Neural progenitor cell (in vitro differentiated cells): Measurements from ENCODE around the gene SLC9C1. TPM values are rescaled to one million over a fixed set of nuclear protein-coding genes. Genes with fewer than 3 reads are reported as not detected.

Experiments used
- DNase-seq: peaks from one replicate; pipeline ENCODE4 v3.0.0-alpha.2; 2016; ENCODE audit warnings: low spot score
- H2AFZ ChIP-seq: fragments of 200-600 bp; sonication (generic); replicated peaks from 2 replicates; pipeline ENCODE4 v1.6.1; 2016; ENCODE audit warnings: antibody characterized with exemption
- H3F3A ChIP-seq: fragments of 200-600 bp; sonication (generic); 2 replicates; pipeline ENCODE4 v1.6.1; 2016; ENCODE audit warnings: antibody characterized with exemption, low read depth
- H3K27ac ChIP-seq: fragments of 200-600 bp; sonication (generic); 2 replicates; pipeline ENCODE4 v1.5.1; 2016; ENCODE audit warnings: mild to moderate bottlenecking
- H3K27me3 ChIP-seq: fragments of 200-600 bp; sonication (generic); 2 replicates; pipeline ENCODE4 v1.6.1; 2016; ENCODE audit warnings: mild to moderate bottlenecking, moderate library complexity
- H3K36me3 ChIP-seq: fragments of 200-600 bp; sonication (generic); 2 replicates; pipeline ENCODE4 v1.5.1; 2016
- H3K4me1 ChIP-seq: fragments of 200-600 bp; sonication (generic); 2 replicates; pipeline ENCODE4 v1.6.1; 2016; ENCODE audit warnings: mixed run types
- H3K4me2 ChIP-seq: fragments of 200-600 bp; sonication (generic); 2 replicates; pipeline ENCODE4 v1.6.1; 2016
- H3K4me3 ChIP-seq: fragments of 200-600 bp; sonication (generic); 2 replicates; pipeline ENCODE4 v1.5.1; 2016
- H3K79me2 ChIP-seq: fragments of 200-600 bp; sonication (generic); 2 replicates; pipeline ENCODE4 v1.6.1; 2016; ENCODE audit warnings: low read depth
- H3K9ac ChIP-seq: fragments of 200-600 bp; sonication (generic); 2 replicates; pipeline ENCODE4 v1.6.1; 2016
- H3K9me3 ChIP-seq: fragments of 200-600 bp; sonication (generic); 2 replicates; pipeline ENCODE4 v1.5.1; 2016; ENCODE audit warnings: low read depth
- H4K20me1 ChIP-seq: fragments of 200-600 bp; sonication (generic); 2 replicates; pipeline ENCODE4 v1.6.1; 2016; ENCODE audit warnings: low read depth
- H3K27ac Mint-ChIP-seq: 3 replicates; pipeline ENCODE4 v1.8.0; 2021; ENCODE audit warnings: mixed read lengths
- H3K27me3 Mint-ChIP-seq: 2 replicates; pipeline ENCODE4 v1.8.0; 2022; ENCODE audit warnings: low read depth, mild to moderate bottlenecking, inconsistent platforms, moderate library complexity, mixed read lengths; ENCODE audit not compliant: insufficient read depth
- H3K36me3 Mint-ChIP-seq: 3 replicates; pipeline ENCODE4 v1.8.0; 2021; ENCODE audit warnings: mixed read lengths
- H3K4me1 Mint-ChIP-seq: 3 replicates; pipeline ENCODE4 v1.8.0; 2021; ENCODE audit warnings: mixed read lengths
- H3K4me3 Mint-ChIP-seq: 3 replicates; pipeline ENCODE4 v1.8.0; 2021; ENCODE audit warnings: mild to moderate bottlenecking, moderate library complexity, mixed read lengths
- H3K9me3 Mint-ChIP-seq: 3 replicates; pipeline ENCODE4 v1.8.0; 2020; ENCODE audit warnings: mixed read lengths
- CTCF ChIP-seq: fragments of 200-600 bp; sonication (generic); IDR thresholded peaks from 2 replicates; pipeline ENCODE4 v1.5.1; 2017; ENCODE audit warnings: antibody characterized with exemption, mild to moderate bottlenecking
- EZH2 ChIP-seq: fragments of 200-600 bp; sonication (generic); IDR thresholded peaks from 2 replicates; pipeline ENCODE4 v1.6.1; 2017; ENCODE audit warnings: antibody characterized with exemption, mild to moderate bottlenecking, moderate library complexity
- EZH2phosphoT487 ChIP-seq: fragments of 200-600 bp; sonication (generic); IDR thresholded peaks from 2 replicates; pipeline ENCODE4 v1.6.1; 2017; ENCODE audit warnings: antibody characterized with exemption
- total RNA-seq: library from RNA; depleted of rRNA; stranded (reverse); fragments of >200 nt; gene quantifications from 2 replicates; pipeline ENCODE4 v1.2.3, GENCODE V29; 2015; ENCODE audit warnings: low replicate concordance

SLC9C1 gene
- total RNA-seq, 1 donor from 2014 or later = 1.3 TPM

GRCh38 chr3:112096176-112096575, 197.8 kb downstream of the SLC9C1 start:
- peaks cover 20% of the 10 kb centered on the region for H3K4me1 ChIP-seq
- H3K36me3 ChIP-seq = no peaks in the 10 kb centered on the region
- no peak overlapping the region for H3K4me3 ChIP-seq
- Mint-ChIP-seq H3K4me3 (no peak overlapping the region), H3K4me1 (peaks cover 15% of the 10 kb centered on the region), H3K9me3 (no peaks in the 10 kb centered on the region), H3K36me3 (peaks cover 3% of the 10 kb centered on the region), H3K27me3 (no peaks in the 10 kb centered on the region), H3K27ac (no peak overlapping the region)
- H3K27me3 ChIP-seq = no peaks in the 10 kb centered on the region
- no peak for DNase-seq
- H3K4me2 ChIP-seq = no peak overlapping the region
- no peak overlapping the region for H3K27ac ChIP-seq
- no peaks in the 10 kb centered on the region for H3K9me3 ChIP-seq
- H4K20me1 ChIP-seq = no peaks in the 10 kb centered on the region
- H2AFZ ChIP-seq = no peak overlapping the region
- H3K9ac ChIP-seq = no peak overlapping the region
- H3F3A ChIP-seq = peaks cover 12% of the 10 kb centered on the region
- TF ChIP-seq EZH2 (no peak), EZH2phosphoT487 (no peak), CTCF (no peak)
- H3K79me2 ChIP-seq = no peaks in the 10 kb centered on the region

- Mint-ChIP-seq H3K9me3 (no peaks in the 10 kb centered on the region), H3K36me3 (peaks cover 3% of the 10 kb centered on the region), H3K27ac (no peak overlapping the region), H3K4me1 (peaks cover 20% of the 10 kb centered on the region), H3K27me3 (no peaks in the 10 kb centered on the region), H3K4me3 (no peak overlapping the region)
- peaks cover 12% of the 10 kb centered on the region for H3F3A ChIP-seq
- TF ChIP-seq CTCF = no peak
- no peak for TF ChIP-seq EZH2phosphoT487
- TF ChIP-seq EZH2 = no peak
- H3K9me3 ChIP-seq = no peaks in the 10 kb centered on the region
- H3K27me3 ChIP-seq = no peaks in the 10 kb centered on the region
- H3K4me1 ChIP-seq = peaks cover 22% of the 10 kb centered on the region
- no peak overlapping the region for H3K4me2 ChIP-seq
- no peaks in the 10 kb centered on the region for H3K79me2 ChIP-seq
- no peaks in the 10 kb centered on the region for H4K20me1 ChIP-seq
- H3K27ac ChIP-seq = no peak overlapping the region
- H3K4me3 ChIP-seq = no peak overlapping the region
- no peak for DNase-seq
- no peaks in the 10 kb centered on the region for H3K36me3 ChIP-seq
- no peak overlapping the region for H3K9ac ChIP-seq
- H2AFZ ChIP-seq = no peak overlapping the region
Observed at GRCh38 chr3:112095731-112096130, 198.3 kb downstream of the SLC9C1 start.

GRCh38 chr3:112093180-112093522, 200.9 kb downstream of the SLC9C1 start:
- Mint-ChIP-seq H3K4me3 (no peak overlapping the region), H3K27ac (peak overlapping the region; percentile 31), H3K27me3 (peaks cover 2% of the 10 kb centered on the region), H3K4me1 (peaks cover 25% of the 10 kb centered on the region), H3K36me3 (peaks cover 3% of the 10 kb centered on the region), H3K9me3 (peaks cover 2% of the 10 kb centered on the region)
- Histone ChIP-seq H3K27me3 (peaks cover 2% of the 10 kb centered on the region), H3K4me1 (peaks cover 26% of the 10 kb centered on the region), H3K4me2 (peak overlapping the region; percentile 25), H3K27ac (no peak overlapping the region), H3K9me3 (no peaks in the 10 kb centered on the region), H2AFZ (peak overlapping the region; percentile 65), H3K9ac (no peak overlapping the region), H3K36me3 (no peaks in the 10 kb centered on the region), H3F3A (peaks cover 12% of the 10 kb centered on the region), H4K20me1 (no peaks in the 10 kb centered on the region), H3K4me3 (no peak overlapping the region), H3K79me2 (no peaks in the 10 kb centered on the region)
- TF ChIP-seq CTCF (no peak), EZH2phosphoT487 (no peak), EZH2 (no peak)
- no peak for DNase-seq
